Measurements from ENCODE around the gene HBA1.

GRCh38 chr16:144797-145252 is 31.7 kb upstream of the HBA1 start:
- no peak for TF ChIP-seq POLR2A (IDR thresholded peaks at IDR 0.05; ENCODE audit: low read length)
- no peak for TF ChIP-seq GATA1 (IDR thresholded peaks at IDR 0.05; ENCODE audit: low read depth, low read length)

Data from erythroblast (primary cell).